GM12864 (cell line): ENCODE results near the gene PLA2G4B.

Source experiments
- DNase-seq: peaks from one replicate; pipeline ENCODE4 v3.0.0-alpha.2; 2011; ENCODE audit warnings: low read depth
- H3K4me3 ChIP-seq: 2 replicates; pipeline ENCODE4 v1.5.1; 2011; ENCODE audit warnings: mild to moderate bottlenecking, low read depth, low read length, control low read depth
- TF ChIP-seq, protein P1 (sequence below): IDR thresholded peaks from 2 replicates; pipeline ENCODE4 v1.5.1; 2011; ENCODE audit warnings: low read depth, mild to moderate bottlenecking, moderate library complexity, low read length, control low read depth, inconsistent platforms; ENCODE audit errors: missing control alignments

PLA2G4B gene

DNA sequence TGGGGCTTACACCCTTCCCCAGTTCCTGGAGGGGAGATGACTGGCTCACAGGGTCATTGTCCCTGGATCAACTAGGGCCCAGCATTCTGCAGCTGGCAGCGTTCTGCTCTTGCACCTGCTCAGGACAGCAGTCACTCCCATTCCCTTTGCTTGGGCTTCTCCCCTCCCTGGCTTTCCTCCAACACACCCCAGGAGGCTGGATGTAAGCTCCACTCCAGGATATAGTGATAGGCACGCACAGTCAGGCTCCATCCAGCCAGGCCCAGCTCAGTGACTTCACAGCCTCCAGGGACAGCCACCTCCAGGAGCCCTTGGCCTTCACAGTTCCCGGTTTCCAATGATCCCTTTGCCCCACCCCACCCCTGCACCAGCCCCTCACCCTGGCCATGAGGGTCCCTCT is 53.3 kb downstream of the PLA2G4B start:
- H3K4me3 ChIP-seq, result no peak overlapping the region
- TF ChIP-seq, protein P1, sequence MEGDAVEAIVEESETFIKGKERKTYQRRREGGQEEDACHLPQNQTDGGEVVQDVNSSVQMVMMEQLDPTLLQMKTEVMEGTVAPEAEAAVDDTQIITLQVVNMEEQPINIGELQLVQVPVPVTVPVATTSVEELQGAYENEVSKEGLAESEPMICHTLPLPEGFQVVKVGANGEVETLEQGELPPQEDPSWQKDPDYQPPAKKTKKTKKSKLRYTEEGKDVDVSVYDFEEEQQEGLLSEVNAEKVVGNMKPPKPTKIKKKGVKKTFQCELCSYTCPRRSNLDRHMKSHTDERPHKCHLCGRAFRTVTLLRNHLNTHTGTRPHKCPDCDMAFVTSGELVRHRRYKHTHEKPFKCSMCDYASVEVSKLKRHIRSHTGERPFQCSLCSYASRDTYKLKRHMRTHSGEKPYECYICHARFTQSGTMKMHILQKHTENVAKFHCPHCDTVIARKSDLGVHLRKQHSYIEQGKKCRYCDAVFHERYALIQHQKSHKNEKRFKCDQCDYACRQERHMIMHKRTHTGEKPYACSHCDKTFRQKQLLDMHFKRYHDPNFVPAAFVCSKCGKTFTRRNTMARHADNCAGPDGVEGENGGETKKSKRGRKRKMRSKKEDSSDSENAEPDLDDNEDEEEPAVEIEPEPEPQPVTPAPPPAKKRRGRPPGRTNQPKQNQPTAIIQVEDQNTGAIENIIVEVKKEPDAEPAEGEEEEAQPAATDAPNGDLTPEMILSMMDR, result no peak
- no peak for DNase-seq

DNA sequence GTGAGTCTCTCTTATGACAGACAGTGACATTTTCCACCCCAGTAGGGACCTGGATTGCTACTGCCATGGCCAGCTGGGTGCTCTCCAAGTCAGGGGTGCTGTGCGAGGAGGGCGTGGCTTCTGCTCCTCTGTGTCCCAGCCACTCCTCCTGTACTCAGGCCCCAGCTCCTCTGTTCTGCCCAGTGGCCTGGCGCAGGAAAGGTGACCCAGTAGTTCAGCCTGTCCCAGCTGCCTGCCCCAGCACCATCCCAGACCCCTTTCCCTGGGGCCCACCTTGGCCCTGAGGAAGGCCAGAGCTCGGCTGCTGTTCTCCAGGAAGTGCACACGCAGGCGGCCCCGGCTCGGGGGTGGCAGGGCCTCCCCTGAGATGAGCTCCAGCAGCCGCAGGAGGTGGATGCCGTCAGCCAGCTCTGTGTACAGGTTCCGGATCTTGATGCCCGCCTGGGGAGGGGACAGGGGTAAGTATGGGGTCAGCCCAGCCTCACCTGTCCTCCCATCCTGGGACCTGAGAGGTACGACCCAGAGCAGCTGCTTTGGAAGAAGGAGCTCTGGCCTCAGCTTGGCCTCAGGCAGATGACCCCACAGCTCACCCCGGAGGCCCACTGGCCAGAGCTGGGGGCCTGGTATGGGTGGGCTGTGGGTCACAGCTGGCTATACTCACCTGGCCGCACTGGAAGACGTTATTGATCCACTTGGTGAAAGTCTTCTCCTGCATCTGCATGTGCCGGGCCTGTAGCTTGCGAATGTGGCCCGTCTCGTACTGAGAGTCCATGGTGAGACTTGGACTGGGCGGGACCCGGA is 54.2 kb downstream of the PLA2G4B start:
- TF ChIP-seq, protein P1, result no peak
- DNase-seq, result no peak
- no peak overlapping the region for H3K4me3 ChIP-seq

DNA sequence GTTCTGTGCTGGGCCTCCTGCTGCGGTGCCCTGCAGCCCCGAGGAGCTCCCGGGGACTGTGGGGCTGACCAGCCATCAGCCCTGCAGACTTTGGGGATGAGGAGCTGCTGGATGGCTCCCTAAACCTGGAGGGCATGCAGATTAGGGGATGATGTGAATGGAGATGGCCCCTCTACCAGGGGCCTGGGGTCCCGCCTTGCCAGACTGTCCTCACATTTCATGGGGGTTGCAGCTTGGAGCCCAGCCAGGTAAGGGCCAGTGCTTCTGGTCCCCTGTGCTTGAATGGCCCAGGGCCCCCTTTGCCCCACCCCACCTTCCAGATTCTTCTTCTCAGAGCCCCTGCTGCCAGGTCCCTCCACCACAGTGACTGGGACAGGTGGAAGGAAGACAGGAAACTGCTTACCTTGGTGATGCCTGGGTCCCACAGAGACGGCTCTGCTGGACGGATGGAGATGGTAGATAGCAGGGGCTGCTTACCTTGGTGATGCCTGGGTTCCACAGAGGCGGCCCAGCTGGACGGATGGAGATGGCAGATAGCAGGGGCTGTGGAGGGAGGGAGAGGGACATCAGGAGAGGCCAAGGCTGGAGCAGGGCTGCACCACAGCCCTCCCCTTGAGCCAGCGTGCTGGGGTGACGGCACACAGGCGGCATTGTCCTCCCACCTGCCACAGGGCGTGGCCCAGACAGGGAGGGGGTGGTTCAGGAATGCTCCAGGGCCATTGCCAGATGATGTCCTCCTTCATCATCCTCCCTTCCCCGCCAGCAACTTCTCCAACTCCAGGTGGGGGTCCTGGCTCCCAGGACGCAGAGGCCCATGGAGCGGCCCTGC is 55.0 kb downstream of the PLA2G4B start, which contains the start of gene SPTBN5:
Gene SPTBN5 (minus strand): TSS at position 632 of the 829 bp plus-strand sequence. CDS start 556 bp downstream, at position 76.
- TF ChIP-seq, protein P1, result no peak
- H3K4me3 ChIP-seq, result peak within 1 kb of the TSS; percentile 4; the same call in 1 of the 2 replicates
- DNase-seq, result no peak

DNA sequence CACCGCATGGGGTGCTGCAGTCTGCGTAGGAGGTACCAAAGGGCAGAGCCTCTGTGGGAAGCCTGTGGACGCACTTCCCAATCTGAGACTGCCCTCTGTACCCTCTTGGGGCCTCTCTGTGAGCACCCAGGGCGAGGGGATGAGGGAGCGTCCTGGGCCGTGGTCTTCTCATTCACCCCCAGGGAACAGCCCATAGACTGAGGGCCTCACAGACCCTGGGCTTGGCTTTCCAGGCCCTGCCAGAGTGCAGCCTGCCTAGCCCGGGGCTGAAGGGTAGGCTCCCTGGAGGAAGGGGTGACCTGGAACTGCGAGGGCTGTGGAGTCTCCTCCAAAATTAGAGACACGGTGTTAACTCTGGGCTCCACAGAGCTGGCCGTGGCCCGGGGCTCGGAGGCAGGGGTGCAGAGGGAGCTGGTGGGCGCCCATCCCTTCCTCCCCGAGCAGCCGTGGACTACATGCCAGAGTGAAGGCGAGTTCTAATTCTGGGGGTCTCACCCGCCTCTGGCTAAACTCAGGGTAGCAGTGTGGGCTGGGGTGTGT is 55.7 kb downstream of the PLA2G4B start:
- DNase-seq, result no peak
- peak overlapping the region; percentile 4; the same call in 1 of the 2 replicates for H3K4me3 ChIP-seq

DNA sequence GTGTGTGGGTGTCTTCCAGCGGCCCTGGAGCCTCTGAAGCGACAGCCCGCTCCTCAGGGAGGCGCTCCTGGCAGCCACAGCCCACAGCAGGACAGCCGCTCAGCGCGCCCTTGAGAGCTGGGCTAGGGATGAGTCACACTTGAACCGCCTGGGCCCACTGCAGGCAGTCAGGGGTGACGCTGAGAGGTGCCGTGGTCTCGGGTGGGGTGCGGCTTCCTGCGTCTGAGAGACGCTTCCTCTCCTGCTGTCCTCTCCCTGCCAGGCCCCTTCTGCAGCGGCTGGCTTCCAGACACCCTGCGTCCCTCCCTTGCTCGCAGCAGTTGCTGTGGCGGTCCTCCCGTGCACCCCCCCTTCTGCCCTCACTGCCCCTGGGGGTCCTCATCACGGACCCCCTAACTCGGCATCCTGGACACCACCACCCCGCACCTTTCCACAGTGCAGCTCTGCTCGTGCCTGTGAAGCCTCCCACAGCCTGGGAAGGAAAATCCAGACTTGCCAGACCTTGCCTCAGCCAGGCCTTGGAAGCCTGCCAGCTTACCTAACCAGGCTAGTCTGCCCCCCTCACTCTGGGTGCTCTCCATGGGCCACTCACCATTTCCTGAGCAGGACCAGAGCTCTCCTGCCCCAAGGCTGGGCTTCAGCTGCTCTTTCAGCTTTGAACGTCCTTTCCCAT is 56.3 kb downstream of the PLA2G4B start:
- H3K4me3 ChIP-seq, result peak overlapping the region; percentile 4
- peak; percentile 53 for DNase-seq
- TF ChIP-seq, protein P1, result peak; percentile 17

More for the DNA sequence above, 55.7 kb downstream of the PLA2G4B start:
- TF ChIP-seq, protein P1, result no peak

DNA sequence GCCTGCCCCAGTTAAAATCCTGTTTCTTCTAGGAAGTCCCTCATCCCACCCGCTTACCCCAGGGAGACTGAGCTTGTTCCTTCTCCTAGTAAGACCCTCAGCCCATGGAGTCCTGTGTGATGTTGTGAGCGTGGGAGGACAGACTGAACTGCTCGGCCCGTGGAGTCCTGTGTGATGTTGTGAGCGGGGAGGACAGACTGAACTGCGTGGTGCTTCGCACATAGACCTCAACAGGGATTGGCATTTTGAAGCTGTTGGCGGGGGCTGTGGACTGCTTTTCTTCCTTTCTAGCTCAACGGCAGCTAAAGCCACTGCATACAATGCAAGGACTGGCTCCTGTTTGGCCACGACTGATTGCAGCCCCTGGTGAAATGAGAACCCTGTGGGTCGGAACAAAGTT is 56.8 kb downstream of the PLA2G4B start:
- TF ChIP-seq, protein P1, result no peak
- DNase-seq, result no peak
- no peak overlapping the region for H3K4me3 ChIP-seq
